GM21723 (cell line): Measurements from ENCODE around the gene ZBTB42.
"Not testable (repeated sequence)": the region's sequence is repeated elsewhere in the genome, so short reads cannot be mapped to it uniquely, and the experiment has no call there.

Source experiments
- ATAC-seq: cut with Tn5 transposase; IDR thresholded peaks from one replicate; pipeline ENCODE4 v1.9.1; 2021; ENCODE audit warnings: mild to moderate bottlenecking, moderate library complexity; ENCODE audit not compliant: unreplicated experiment

The ZBTB42 gene

GRCh38 chr14:104830781-104831180, 29.9 kb downstream of the ZBTB42 start:
- ATAC-seq, result no peak

- ATAC-seq, result not testable (repeated sequence)
Measured at GRCh38 chr14:104836171-104836935, 35.5 kb downstream of the ZBTB42 start.

GRCh38 chr14:104841730-104842129, 40.8 kb downstream of the ZBTB42 start:
- ATAC-seq, result no peak

- ATAC-seq, result no peak
Measured at GRCh38 chr14:104843006-104843405, 42.1 kb downstream of the ZBTB42 start.

GRCh38 chr14:104843442-104844305, 42.8 kb downstream of the ZBTB42 start:
- ATAC-seq, result no peak

GRCh38 chr14:104844306-104845032, 43.6 kb downstream of the ZBTB42 start:
- ATAC-seq, result no peak

GRCh38 chr14:104845033-104845666, 44.2 kb downstream of the ZBTB42 start:
- no peak for ATAC-seq

- ATAC-seq, result no peak
Measured at GRCh38 chr14:104845834-104846441, 45.0 kb downstream of the ZBTB42 start.

GRCh38 chr14:104852280-104852663, 51.4 kb downstream of the ZBTB42 start:
- ATAC-seq, result no peak
